Measurements from ENCODE around the gene IQGAP2.

DNA sequence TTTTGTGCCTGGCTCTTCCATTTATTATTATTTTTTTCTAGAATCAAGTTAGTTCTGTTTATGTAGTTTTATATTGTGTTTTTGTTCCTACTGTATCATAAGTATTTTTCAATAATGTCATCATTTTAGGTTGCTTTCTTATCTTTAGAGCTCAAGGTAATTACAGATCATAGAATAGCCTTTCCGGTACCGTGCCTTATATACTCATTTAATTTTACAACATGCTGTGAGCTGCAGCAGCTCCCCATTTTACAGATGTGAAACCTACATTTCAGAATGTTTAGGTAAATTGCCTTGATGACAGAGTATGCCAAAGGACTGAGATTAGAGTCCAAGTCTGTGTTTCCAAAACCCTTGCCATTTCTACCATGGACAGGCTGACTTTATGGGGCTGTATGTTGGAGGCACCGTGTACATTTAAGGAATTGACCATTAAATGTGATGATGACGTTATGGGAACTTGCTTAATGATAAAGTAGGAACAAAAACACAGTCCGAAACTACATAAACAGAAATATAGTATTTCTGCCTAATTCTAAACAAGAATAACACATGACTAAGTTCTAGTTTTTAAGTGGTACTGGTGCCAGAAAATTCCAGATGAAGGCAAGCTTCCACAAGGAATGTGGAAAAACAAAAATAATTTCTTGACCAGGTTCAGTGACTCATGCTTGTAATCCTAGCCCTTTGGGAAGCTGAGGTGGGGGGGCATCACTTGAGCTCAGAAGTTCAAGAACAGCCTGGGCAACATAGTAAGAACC lies 97.7 kb downstream of the IQGAP2 start:
- TF ChIP-seq NFIC (IDR thresholded peaks at IDR 0.05) (no peak), TAF1 (IDR thresholded peaks at IDR 0.05; ENCODE audit: low read depth) (no peak), REST (IDR thresholded peaks at IDR 0.05; ENCODE audit: low read depth) (no peak), CREB1 (IDR thresholded peaks at IDR 0.05; ENCODE audit: low read depth) (no peak), EP300 (IDR thresholded peaks at IDR 0.05; ENCODE audit: borderline replicate concordance) (no peak), YY1 (IDR thresholded peaks at IDR 0.05; ENCODE audit: low read depth) (no peak), RAD21 (IDR thresholded peaks at IDR 0.05; ENCODE audit: low read depth) (no peak)
